IPS-NIHi11 (cell line): Measurements from ENCODE around the gene NUAK2.
"Not testable (repeated sequence)": the region's sequence is repeated elsewhere in the genome, so short reads cannot be mapped to it uniquely, and the experiment has no call there.

ENCODE experiments used
- DNase-seq: peaks from one replicate; pipeline ENCODE4 v3.0.0; 2012; ENCODE audit warnings: mixed read lengths, low spot score

NUAK2 gene

DNA sequence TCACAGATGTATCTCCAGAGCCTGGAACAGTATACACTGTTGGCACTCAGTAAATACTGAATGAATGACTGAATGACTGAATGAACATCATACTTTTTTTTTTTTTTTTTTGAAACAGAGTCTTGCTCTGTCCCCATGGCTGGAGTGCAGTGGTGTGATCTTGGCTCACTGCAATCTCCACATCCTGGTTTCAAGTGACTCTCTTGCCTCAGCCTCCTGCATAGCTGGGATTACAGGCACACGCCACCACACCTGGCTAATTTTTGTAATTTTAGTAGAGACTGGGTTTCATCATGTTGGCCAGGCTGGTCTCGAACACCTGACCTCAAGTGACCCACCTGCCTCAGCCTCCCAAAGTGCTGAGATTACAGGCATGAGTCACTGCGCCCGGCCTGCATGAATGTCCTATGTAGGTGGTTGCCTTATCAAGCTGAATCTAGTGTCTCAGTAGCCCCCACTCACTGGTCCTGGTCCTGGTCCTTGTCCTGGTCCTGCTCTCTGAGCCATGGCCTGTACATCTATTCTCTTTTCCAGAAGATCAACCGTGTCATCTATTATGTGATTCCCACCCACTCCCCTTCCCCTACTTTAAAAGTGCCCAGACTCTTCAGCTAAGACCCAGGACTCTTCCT, 23.9 kb downstream of the NUAK2 start:
- DNase-seq = not testable (repeated sequence)

DNA sequence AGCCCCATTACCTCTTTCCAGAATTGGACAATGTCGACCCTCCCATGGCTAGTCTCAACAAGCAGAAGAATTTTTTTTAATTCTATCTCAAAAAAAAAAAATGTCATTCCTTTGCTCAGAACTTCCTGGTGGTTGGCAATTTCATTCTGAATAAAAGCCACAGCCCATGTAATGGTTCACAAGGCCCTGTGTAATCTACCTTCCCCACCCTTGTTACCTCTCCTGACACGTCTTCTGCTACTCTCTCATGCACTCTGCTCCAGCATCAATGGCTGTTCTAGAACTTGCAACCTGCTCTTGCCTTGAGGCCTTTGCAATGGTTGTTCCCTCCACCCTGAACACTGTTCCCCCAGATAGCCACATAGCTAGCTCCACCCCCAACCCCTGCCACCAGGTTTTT, 25.4 kb downstream of the NUAK2 start:
- DNase-seq = no peak

- no peak for DNase-seq
Measured at GRCh38 chr1:205294934-205295333, 26.6 kb downstream of the NUAK2 start.

- peak; percentile 65 for DNase-seq
Measured at GRCh38 chr1:205294175-205294917, 27.2 kb downstream of the NUAK2 start.

- DNase-seq = no peak
Measured at GRCh38 chr1:205293350-205294074, 28.0 kb downstream of the NUAK2 start.

DNA sequence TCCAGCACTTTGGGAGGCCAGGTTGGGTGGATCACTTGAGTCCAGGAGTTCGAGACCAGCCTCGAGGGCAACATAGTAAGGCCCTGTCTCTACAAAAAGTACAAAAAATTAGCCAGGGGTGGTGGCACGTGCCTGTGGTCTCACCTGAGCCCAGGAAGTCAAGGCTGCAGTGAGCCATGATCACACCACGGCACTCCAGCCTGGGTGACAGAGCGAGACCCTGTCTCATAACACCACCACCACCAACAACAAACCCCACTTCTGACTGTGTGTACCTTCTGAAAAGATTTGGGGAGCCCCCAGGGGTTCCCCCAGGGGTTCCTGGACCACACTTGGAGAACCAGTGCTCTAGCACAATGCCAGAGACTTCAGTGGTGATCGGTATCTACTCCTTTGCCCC, 29.9 kb downstream of the NUAK2 start:
- no peak for DNase-seq

GRCh38 chr1:205287767-205288559, 33.6 kb downstream of the NUAK2 start:
- no peak for DNase-seq

- DNase-seq = no peak
Measured at GRCh38 chr1:205287076-205287475, 34.5 kb downstream of the NUAK2 start.

DNA sequence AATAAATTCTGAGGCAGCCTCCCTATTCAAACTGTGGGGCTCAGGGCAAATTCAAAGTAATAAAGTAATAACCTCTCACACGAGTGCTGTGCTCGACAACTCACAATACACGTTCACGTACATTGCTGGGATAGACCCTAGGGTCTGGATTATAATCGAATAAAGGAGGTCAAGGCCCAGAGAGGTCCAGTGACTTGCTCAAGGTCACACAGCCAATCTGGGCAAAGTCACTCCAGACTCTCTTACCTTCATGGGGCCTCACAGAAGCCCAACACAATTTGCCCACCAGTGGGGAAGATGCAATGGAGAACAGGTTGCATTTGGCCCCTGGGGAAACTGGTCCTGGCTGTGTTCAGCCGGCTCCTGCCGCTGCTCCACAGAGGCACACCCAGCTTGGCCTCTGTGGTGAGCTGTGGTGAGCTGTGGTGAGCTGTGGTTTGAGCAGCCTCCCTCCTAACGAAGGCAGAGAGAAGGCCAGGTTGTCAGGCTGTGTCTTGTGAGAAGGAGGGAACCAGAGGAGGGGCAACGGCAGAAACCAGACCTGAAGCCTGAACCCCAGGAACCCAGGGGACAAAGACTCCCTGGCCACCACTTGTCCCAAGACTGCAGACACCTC, 35.1 kb downstream of the NUAK2 start:
- no peak for DNase-seq

- DNase-seq = no peak
Measured at GRCh38 chr1:205285381-205286101, 36.0 kb downstream of the NUAK2 start.

DNA sequence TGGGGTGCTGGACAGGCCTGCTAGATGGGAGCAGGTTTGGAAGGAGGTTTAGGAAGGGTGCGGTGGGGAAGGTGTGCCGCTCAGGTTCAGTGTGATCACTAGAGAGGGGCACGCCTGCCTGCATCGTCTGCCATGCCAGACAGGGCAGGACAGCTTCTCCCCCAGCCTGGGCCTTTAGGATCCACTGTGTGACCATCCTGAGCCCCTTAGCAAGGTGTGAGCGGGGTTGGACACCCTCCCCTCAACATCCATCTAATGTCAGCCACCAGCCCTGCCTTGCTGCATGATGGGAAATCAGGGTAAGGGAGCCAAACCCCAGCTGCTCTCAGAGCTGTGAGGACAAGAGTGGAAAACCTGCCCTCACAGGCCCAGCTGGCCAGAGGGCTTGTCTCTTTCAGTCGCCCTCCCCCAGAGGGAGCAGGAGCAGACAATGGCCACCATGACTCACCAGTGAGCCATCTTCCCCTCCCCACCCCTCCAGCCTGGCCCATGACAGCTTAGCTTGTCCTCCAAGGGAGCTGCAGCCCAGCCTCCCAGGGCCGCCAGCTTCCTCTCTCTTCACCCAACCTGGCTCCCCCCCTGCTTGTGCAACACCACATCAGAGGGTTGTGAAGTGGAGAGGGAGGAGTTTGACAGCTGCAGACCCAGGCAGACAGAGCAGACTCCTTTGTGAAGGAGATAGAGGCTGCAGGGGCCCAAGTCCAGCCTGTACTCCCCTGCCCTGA, 37.0 kb downstream of the NUAK2 start:
- DNase-seq = peak; percentile 87

- no peak for DNase-seq
Measured at GRCh38 chr1:205283270-205284147, 38.0 kb downstream of the NUAK2 start.

DNA sequence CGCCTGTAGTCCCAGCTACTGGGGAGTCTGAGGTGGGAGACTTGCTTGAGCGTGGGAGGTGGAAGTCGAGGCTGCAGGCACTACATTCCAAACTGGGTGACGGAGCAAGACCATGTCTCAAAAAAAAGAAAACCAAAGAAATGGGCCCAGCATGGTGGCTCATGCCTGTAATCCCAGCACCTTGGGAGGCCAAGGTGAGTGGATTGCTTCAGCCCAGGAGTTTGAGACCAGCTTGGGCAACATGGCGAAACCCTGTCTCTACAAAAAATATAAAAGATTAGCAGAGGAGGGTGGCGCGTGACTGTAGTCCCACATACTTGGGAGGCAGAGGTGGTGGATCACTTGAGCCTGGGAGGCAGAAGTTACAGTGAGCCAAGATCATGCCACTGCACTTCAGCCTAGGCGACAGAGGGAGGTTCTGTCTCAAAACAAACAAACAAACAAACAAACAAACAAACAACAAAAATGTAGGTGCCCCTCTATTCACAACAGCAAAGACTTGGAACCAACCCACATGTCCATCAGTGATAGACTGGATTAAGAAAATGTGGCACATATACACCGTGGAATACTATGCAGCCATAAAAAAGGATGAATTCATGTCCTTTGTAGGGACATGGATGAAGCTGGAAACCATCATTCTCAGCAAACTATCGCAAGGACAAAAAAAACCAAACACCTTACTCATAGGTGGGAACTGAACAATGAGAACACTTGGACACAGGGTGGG, 40.7 kb downstream of the NUAK2 start:
- DNase-seq = not testable (repeated sequence)

DNA sequence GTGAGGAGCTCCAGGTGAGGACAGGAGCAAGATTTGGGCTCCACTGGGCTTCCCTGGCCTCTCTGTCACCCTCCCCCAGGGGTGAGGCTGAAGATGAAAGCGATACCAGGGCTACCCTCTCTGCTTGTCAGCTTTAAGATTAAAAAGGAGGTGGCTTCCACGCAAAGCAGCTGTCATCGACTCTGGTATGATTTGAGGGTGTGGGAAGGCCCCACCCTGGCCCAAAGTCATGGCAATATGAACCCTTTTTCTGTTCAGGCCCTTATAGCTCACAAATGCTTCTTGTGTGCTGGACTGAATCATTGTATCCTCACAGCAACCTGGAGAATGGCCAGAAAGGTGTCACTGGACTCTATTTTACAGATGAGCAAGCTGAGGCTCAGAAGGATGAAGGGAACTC, 41.6 kb downstream of the NUAK2 start:
- DNase-seq = no peak

- DNase-seq = no peak
Measured at GRCh38 chr1:205276689-205277065, 44.9 kb downstream of the NUAK2 start.

DNA sequence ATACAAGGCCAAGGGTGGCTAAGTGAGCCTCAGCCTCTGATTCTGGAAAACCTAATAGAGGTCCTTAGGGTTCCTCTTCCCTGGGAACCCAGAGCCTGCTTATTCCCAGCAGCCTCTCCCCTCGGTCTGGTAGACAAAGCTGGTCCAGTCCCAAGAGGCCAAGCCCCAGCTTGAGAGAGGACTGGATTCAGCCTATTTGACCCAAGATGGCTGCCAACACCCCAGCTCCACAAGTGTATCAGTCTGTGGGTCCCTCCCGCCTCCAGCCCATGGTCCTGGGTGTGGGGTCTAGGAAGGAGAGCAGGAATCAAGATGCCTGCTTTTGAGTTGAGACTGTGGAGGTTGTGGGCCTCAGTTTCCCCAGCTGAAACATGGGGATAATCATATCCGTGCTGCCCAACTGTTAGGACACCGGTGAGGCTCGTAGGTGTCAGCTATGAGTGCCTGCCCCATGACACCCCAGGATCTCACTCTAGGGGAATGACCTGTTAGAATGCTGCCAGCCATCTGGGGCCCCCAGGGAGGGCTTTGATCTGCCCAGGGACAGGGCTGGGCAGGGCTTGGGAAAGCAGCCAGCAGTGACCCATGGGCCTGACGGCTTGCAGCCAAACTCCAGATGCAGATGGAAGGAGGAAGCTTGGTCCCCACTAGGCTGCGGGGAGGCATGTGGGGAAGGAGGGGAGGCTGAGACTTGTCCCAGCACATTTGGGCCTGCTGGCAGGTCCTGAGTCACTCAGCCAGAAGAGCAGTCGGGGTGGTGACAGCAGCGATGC, 45.4 kb downstream of the NUAK2 start:
- DNase-seq = no peak

DNA sequence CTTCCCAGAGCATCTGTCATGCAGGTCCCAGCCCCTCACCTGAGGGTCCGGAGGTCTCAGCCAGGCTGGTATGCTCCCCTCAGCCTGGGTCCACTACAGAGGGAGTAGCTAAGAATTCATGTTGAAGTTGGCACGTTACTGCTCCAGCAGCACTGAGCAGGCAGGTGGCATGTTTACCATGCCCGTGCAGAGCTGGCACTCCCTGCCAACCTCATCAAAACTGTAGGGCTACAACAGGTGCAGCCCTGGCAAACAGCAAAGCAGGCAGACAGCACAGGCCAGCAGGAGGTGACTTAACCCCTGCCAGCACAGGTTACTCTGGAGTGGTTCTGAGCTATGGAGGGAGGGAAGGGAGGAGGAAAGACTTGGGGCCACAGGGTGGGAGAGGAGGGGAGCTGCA, 46.4 kb downstream of the NUAK2 start:
- no peak for DNase-seq
